Measurements from ENCODE around the gene P2RY14.

Gene P2RY14

DNA sequence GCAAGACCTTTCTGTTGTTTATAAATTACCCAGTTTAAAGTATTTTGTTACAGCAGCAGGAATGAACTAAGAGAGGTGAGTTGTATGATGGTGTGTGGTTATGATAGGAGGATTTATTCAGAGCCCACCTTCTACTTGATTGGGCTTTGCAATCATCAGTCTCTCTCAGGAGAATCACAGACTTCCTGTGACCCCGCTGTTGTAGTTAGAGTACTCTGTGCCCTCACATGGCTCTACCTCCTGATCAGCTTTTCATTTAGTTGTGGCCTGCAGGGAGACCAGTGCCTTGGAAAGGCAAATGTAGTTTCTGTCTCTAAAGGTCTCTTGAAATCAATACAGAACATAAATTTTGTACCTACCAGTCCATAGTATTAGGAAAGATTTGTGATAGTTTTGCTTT, 7.6 kb upstream of the P2RY14 start (continued):
- TF ChIP-seq, protein P1, sequence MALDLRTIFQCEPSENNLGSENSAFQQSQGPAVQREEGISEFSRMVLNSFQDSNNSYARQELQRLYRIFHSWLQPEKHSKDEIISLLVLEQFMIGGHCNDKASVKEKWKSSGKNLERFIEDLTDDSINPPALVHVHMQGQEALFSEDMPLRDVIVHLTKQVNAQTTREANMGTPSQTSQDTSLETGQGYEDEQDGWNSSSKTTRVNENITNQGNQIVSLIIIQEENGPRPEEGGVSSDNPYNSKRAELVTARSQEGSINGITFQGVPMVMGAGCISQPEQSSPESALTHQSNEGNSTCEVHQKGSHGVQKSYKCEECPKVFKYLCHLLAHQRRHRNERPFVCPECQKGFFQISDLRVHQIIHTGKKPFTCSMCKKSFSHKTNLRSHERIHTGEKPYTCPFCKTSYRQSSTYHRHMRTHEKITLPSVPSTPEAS (tag by site-specific recombination; IDR thresholded peaks at IDR 0.05), result no peak
- TF ChIP-seq KLF7 (tag by site-specific recombination; IDR thresholded peaks at IDR 0.05; ENCODE audit: borderline replicate concordance), result no peak
- no peak for TF ChIP-seq ZNF654 (tag by site-specific recombination; IDR thresholded peaks at IDR 0.05; ENCODE audit: low read depth)
- TF ChIP-seq ZNF580 (tag by site-specific recombination; IDR thresholded peaks at IDR 0.05), result no peak

- CTCF ChIA-PET, result interaction anchor here (0.8 to 3.5 kb wide), 4 partner anchors 37 to 56 kb away, joined by 3 to 17 read pairs (median 4); no protein-coding TSS in a partner anchor
- Histone ChIP-seq H3K36me3 (ENCODE audit: control insufficient read depth in 2 of 2, insufficient read depth in 1 of 2, low read length in 2 of 2) (no peaks in the 10 kb centered on the region), H3K27ac (ENCODE audit: extremely low read depth, low read depth, low read length) (no peak overlapping the region), H3K4me3 (ENCODE audit: low read depth, low read length) (no peak overlapping the region), H3K4me1 (ENCODE audit: control insufficient read depth, insufficient read depth, low read length) (0 out of 2 replicates have a peak, but pooled peaks cover 2% of the 10 kb centered on the region), H3K9me3 (ENCODE audit: control insufficient read depth, insufficient read depth, low read depth, low read length) (no peaks in the 10 kb centered on the region)
- TF ChIP-seq PRDM2 (tag by site-specific recombination; IDR thresholded peaks at IDR 0.05; ENCODE audit: borderline replicate concordance), result no peak
- no peak for TF ChIP-seq ZNF830 (tag by site-specific recombination; IDR thresholded peaks at IDR 0.05; ENCODE audit: low read depth)
- no peak for TF ChIP-seq ZNF394 (tag by site-specific recombination; IDR thresholded peaks at IDR 0.05; ENCODE audit: borderline replicate concordance)
- TF ChIP-seq, protein P2, sequence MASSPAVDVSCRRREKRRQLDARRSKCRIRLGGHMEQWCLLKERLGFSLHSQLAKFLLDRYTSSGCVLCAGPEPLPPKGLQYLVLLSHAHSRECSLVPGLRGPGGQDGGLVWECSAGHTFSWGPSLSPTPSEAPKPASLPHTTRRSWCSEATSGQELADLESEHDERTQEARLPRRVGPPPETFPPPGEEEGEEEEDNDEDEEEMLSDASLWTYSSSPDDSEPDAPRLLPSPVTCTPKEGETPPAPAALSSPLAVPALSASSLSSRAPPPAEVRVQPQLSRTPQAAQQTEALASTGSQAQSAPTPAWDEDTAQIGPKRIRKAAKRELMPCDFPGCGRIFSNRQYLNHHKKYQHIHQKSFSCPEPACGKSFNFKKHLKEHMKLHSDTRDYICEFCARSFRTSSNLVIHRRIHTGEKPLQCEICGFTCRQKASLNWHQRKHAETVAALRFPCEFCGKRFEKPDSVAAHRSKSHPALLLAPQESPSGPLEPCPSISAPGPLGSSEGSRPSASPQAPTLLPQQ (tag by site-specific recombination; IDR thresholded peaks at IDR 0.05), result no peak
- TF ChIP-seq, protein P3, sequence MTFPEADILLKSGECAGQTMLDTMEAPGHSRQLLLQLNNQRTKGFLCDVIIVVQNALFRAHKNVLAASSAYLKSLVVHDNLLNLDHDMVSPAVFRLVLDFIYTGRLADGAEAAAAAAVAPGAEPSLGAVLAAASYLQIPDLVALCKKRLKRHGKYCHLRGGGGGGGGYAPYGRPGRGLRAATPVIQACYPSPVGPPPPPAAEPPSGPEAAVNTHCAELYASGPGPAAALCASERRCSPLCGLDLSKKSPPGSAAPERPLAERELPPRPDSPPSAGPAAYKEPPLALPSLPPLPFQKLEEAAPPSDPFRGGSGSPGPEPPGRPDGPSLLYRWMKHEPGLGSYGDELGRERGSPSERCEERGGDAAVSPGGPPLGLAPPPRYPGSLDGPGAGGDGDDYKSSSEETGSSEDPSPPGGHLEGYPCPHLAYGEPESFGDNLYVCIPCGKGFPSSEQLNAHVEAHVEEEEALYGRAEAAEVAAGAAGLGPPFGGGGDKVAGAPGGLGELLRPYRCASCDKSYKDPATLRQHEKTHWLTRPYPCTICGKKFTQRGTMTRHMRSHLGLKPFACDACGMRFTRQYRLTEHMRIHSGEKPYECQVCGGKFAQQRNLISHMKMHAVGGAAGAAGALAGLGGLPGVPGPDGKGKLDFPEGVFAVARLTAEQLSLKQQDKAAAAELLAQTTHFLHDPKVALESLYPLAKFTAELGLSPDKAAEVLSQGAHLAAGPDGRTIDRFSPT (tag by site-specific recombination; IDR thresholded peaks at IDR 0.05), result no peak
- no peak for TF ChIP-seq ZNF488 (tag by site-specific recombination; IDR thresholded peaks at IDR 0.05)
- POLR2A ChIA-PET, result no interaction called here
These were observed 5.6 kb upstream of the P2RY14 start for GRCh38 chr3:151283907-151284461.
